Measurements from ENCODE around the gene MAK. TPM values are rescaled to one million over a fixed set of nuclear protein-coding genes. Genes with fewer than 3 reads are reported as not detected.
"Not testable (repeated sequence)": the region's sequence is repeated elsewhere in the genome, so short reads cannot be mapped to it uniquely, and the experiment has no call there.

Gene MAK
- total RNA-seq, 4 donors from 2014 or later = not detected

DNA sequence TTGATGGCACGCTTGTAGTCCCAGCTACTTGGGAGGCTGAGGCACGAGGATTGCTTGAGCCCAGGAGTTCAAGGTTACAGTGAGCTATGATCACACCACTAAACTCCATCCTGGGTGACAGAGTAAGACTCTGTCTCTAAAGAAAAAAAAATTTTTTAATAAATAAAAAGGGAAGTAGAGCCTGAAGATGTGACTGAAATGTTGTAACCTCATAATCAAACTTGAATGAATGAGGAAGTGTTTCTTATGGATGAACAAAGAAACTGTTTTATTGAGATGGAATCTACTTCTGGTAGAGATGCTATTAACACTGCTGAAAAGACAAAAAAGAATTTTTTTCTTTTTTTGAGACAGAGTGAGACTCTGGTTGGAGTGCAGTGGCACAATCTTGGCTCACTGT lies 6.7 kb downstream of the MAK start:
- no peak overlapping the region for H3K4me3 ChIP-seq
- H3K9me3 ChIP-seq = no peaks in the 10 kb centered on the region
- ATAC-seq = no peak
- H3K27me3 ChIP-seq = peaks cover 10 to 23% (median 17%) of the 10 kb centered on the region in 3 donors
- intact Hi-C loops (cut with DNase I; ENCODE audit: low total_unique reads) = no loop called here
- H3K36me3 ChIP-seq = no peaks in the 10 kb centered on the region
- H3K27ac ChIP-seq = no peak overlapping the region
- in situ Hi-C loops (cut with MboI; ENCODE audit: low sequenced_read_pairs in 4 of 4) = no loop called here
- no peaks in the 10 kb centered on the region for H3K4me1 ChIP-seq
- DNase-seq = no peak
- TF ChIP-seq POLR2A (IDR thresholded peaks at IDR 0.05) (no peak), CTCF (IDR thresholded peaks at IDR 0.05 in 4 of 5, conservative IDR thresholded peaks at IDR 0.05 in 1 of 5) (no peak)

GRCh38 chr6:10824819-10825218 lies 13.5 kb downstream of the MAK start:
- no peaks in the 10 kb centered on the region for H3K36me3 ChIP-seq
- in situ Hi-C loops (cut with MboI; ENCODE audit: low sequenced_read_pairs in 4 of 4) = loop anchor here in 1 of 4 donors (25.0 kb wide), 1 partner anchor 313 kb away; the partner anchor contains the start of gene GCNT2
- no peak overlapping the region for H3K27ac ChIP-seq
- no peaks in the 10 kb centered on the region for H3K27me3 ChIP-seq
- no peak for DNase-seq
- intact Hi-C loops (cut with DNase I; ENCODE audit: low total_unique reads) = no loop called here
- H3K4me3 ChIP-seq = no peak overlapping the region
- no peaks in the 10 kb centered on the region for H3K9me3 ChIP-seq
- TF ChIP-seq CTCF (IDR thresholded peaks at IDR 0.05 in 4 of 5, conservative IDR thresholded peaks at IDR 0.05 in 1 of 5) (no peak), POLR2A (IDR thresholded peaks at IDR 0.05) (no peak)
- no peaks in the 10 kb centered on the region for H3K4me1 ChIP-seq
- ATAC-seq = no peak

DNA sequence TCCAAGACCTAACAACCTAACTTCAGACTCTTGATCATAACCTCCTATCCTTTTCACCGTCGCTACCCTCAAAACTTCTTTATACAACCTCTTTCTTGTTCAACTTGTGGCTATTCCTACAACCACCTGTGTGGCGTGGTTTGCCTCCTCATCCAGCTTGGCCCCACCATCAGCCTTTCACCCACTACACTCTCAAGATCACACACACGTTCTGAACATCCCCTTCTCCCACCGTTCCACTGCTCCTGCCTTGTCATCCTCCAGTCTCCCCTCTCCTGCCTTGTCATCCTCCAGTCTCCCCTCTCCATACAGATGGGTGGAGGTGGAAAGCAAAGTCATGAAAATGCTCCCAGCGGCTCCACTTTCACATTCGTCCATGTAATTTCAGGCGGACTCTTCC lies 14.0 kb downstream of the MAK start:
- no peak overlapping the region for H3K27ac ChIP-seq
- no peaks in the 10 kb centered on the region for H3K36me3 ChIP-seq
- in situ Hi-C loops (cut with MboI; ENCODE audit: low sequenced_read_pairs in 4 of 4) = loop anchor here in 1 of 4 donors (25.0 kb wide), 1 partner anchor 312 kb away; the partner anchor contains the start of gene GCNT2
- H3K4me3 ChIP-seq = no peak overlapping the region
- no peaks in the 10 kb centered on the region for H3K27me3 ChIP-seq
- TF ChIP-seq POLR2A (IDR thresholded peaks at IDR 0.05) (no peak), CTCF (IDR thresholded peaks at IDR 0.05 in 4 of 5, conservative IDR thresholded peaks at IDR 0.05 in 1 of 5) (no peak)
- no peaks in the 10 kb centered on the region for H3K9me3 ChIP-seq
- no peak for ATAC-seq
- DNase-seq = no peak
- intact Hi-C loops (cut with DNase I; ENCODE audit: low total_unique reads) = no loop called here
- H3K4me1 ChIP-seq = no peaks in the 10 kb centered on the region

DNA sequence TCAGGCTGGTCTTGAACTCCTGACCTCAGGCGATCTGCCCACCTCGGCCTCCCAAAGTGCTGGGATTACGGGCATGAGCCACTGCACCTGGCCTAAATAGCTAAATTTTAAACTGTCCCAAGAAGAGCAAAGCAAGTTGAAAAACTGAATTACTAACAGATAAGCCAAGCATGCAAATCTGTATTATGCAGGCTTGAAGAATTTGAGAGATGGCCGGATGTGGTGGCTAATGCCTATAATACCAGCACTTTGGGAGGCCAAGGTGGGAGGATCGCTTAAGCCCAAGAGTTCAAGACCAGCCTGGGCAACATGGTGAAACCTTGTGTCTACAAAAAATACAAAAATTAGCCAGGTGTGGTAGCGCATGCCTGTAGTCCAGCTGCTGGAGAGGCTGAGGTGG lies 24.2 kb downstream of the MAK start:
- intact Hi-C loops (cut with DNase I; ENCODE audit: low total_unique reads); H3K4me1 ChIP-seq; H3K4me3 ChIP-seq; H3K27ac ChIP-seq; H3K9me3 ChIP-seq; H3K27me3 ChIP-seq; DNase-seq; H3K36me3 ChIP-seq; ATAC-seq: not testable (repeated sequence)
- in situ Hi-C loops (cut with MboI; ENCODE audit: low sequenced_read_pairs in 4 of 4) = loop anchor here in 1 of 4 donors (25.0 kb wide), 1 partner anchor 302 kb away; the partner anchor contains the start of gene GCNT2

GRCh38 chr6:10809098-10809497 lies 29.2 kb downstream of the MAK start:
- H3K4me1 ChIP-seq = no peaks in the 10 kb centered on the region
- DNase-seq = no peak
- no peaks in the 10 kb centered on the region for H3K9me3 ChIP-seq
- H3K27me3 ChIP-seq = no peaks in the 10 kb centered on the region
- TF ChIP-seq CTCF (IDR thresholded peaks at IDR 0.05 in 4 of 5, conservative IDR thresholded peaks at IDR 0.05 in 1 of 5) (no peak), POLR2A (IDR thresholded peaks at IDR 0.05) (no peak)
- no peak overlapping the region for H3K27ac ChIP-seq
- H3K4me3 ChIP-seq = no peak overlapping the region
- no peak for ATAC-seq
- in situ Hi-C loops (cut with MboI; ENCODE audit: low sequenced_read_pairs in 4 of 4) = loop anchor here in 1 of 4 donors (25.0 kb wide), 1 partner anchor 297 kb away; the partner anchor contains the start of gene GCNT2
- intact Hi-C loops (cut with DNase I; ENCODE audit: low total_unique reads) = no loop called here
- no peaks in the 10 kb centered on the region for H3K36me3 ChIP-seq

All from gastrocnemius medialis (tissue), 4 donors.